Stimulated activated CD8-positive, alpha-beta memory T cell treated with anti-CD3 and anti-CD28 coated beads, Interleukin-15, amount 100 ng/mL, for 24 hours (primary cell): Measurements from ENCODE around the gene DIP2C.

Experiments used
- DNase-seq: peaks from one replicate; pipeline ENCODE4 v3.0.0-alpha.2; 2020; ENCODE audit warnings: low read depth

DIP2C gene

DNA sequence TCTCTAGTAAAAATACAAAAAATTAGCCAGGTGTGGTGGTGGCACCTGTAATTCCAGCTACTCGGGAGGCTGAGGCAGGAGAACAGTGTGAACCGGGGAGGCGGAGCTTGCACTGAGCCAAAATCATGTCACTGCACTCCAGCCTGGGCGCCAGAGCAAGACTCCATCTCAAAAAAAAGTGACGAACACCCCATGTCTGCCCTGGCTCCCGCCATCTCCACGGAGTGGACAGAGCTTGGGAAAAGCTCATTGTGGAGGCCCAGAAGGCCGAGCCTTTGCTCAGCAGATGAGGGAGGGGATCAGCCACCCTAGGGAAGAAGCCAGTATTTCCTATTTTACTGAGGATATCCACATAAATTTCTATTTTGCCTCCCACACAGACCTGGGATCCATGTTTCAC is 136.8 kb downstream of the DIP2C start:
- no peak for DNase-seq

DNA sequence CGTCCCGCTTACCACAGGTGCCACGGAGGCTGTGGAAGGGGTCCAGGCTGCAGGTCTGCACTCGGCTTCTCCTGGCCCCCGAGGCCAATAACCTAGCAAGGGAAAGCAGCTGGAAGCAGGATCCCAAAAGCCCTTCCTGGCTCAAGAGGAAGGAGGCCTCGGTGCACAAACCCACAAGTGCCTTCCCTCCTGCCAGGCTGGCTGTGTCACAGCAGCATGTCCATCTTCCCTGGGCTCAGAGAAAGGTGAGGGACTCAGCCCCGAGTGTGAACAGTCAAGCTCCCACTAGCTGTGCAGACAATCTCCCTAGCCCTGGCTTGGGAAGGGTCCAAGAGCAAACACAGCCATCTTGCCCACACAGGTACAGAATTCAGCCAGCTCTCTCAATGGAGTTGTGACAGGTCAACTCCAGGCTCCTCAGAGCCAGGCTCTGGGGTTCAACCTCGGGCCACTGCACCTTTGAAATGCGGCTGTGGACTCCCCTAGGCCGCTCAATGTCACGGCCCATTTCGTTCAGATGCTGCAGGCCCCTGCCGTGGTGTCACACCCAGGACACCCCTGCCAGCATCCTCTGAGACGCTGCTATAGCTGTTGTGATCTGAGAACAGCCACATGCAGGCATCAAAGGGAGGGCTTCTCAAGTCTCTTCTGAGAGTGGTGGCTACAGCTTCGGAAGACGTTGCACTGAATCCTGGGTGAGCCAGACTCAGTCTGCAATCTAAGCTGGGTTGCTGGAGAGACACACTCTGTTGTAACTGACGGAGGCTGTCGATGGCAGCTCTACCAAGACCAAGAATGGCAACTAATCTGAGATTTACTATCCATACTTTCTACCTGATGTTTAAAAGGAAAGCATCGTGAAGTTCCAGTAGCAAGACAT is 137.9 kb downstream of the DIP2C start:
- DNase-seq: no peak

DNA sequence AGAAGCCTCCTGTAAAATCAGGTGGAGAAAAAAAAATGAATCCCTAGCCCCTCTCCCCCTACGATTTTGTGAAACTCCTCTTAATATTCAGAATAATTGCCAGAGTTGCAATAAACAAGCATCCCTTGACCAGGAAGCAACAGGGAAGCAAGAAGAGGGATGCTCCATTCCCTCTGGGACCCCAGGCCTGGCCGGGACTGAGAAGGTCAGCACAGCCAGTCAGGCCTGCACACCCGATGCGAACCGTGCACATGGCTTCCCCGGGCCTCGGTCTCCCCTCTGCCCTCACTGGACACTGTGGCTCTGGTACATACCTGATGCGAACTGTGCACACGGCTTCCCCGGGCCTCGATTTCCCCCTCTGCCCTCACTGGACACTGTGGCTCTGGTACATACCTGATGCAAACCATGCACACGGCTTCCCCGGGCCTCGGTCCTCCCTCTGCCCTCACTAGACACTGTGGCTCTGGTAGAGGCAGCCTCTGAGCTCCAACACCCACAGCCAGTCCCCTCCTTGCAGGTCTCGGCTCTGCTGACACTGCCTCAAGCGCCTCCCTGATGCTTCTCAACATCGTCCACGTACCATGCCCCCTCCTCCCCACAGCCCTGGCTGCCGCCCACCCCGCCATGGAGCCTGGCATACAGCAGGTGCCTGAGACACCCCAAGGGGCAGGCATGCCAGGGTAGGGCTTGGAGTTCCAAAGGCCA is 138.6 kb downstream of the DIP2C start:
- DNase-seq: no peak

DNA sequence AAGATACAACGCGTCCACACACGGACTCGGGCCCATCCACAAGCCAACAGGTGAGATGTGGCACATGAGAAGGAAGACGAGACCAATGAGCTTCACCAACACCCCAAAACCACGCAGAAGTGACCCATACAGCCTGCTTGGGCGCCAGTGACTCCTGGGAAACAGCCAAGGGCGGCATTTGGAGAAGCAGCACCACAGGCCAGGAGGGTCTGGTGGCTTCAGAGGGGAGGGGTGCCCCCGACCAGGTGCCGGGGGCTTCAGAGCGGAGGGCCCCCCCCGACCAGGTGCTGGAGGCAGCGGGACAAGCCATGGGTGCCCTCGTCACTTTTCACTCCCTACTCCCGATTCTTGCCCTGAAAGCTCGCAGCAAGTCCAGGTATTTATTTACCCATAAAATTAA is 140.1 kb downstream of the DIP2C start:
- no peak for DNase-seq

DNA sequence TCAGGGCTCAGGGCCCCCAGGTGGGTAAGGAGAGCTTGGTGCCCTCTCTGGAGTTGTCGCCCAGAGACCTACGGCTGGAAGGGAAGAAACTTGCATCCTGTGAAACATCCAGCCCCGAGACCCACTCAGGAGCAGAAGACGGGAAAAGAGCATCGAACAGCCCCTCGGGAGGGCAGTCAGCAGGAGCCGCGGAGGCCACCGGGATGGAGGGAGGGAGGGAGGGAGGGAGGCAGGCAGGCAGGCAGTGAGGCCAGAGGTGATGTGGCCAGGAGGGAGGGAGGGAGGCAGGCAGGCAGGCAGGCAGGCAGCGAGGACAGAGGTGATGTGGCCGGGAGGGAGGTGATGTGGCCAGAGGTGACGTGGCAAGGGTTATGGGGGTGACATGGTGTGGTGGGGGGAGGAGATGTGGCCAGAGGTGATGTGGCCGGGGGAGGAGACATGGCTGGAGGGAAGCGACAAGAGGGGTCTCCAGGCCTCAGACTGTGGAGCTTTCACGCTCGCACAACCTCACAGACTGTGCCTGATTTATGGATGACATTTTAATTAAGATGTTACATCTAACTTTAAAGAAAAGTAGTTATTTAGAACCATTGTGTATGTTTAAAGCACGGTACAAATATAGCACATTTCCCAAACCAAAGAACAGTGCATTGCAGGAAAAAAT is 141.1 kb downstream of the DIP2C start:
- DNase-seq: no peak

DNA sequence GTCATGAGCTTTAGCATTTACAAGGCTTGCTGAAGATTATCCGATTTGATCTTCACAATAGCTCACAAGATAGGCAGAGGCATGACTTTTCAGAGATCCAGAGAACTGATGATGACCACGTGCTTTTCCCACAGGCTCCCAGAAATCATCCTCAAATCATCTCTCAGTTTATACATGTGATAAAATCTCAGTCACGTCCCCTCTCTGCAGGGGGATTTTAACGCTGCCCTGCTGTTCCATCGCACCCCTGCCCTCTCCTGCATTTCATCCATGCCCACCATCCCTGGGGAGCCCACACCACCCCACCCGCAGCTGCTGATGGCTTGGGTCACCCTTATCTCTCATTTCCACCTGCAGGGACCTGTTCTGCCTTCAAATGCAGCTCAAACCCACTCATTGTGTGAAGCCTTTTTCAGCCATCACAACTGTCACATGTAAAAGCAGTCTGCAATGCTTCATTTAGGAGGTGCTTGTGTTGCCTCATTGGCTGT is 141.8 kb downstream of the DIP2C start:
- no peak for DNase-seq

DNA sequence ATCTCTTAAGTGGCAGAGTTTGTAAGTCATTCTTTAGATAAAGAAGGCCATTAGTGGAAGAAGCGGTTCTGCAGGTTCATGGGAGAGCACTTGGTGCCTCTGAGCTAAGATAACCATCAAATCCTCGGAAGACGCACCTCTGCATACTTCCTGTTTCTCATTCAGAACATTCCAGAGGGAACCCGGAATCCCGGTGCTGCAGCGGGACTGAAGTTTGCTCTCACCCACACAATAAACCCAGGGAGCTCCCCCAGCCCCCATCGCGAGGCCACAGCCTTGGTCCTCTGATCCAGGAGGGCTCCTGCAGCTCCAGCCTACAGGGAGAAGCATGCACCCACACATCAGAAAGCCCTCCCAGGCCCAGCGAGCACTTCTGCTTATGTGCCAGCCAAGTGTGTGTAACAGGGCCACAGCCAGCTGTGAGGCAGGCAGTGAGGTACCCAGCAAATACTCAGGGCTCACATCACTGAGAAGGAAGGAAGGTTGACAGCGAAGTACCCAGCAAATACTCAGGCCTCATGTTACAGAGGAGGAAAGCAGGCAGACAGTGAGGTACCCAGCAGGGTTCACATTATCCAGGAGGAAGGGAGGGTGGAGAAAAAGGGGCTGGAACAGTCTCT is 142.4 kb downstream of the DIP2C start:
- DNase-seq: no peak

DNA sequence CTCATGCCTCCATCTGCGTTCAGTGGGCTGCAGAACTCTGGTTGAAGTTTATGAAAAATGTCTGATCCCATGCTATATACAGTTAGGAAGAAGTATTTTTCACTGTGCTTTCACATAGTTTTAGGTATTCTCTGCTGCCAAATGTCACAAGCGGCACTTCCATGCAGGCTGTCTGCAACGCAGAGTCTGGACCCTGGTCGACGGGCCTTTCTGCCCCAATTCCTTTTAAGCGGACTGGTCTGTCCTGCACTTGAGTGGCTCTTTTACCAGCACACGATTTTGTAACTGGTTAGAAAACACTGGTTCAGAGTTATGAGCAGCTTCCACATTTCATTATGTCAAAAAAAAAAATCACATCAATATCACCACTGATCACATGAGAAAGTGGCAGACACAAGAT is 143.0 kb downstream of the DIP2C start:
- no peak for DNase-seq

DNA sequence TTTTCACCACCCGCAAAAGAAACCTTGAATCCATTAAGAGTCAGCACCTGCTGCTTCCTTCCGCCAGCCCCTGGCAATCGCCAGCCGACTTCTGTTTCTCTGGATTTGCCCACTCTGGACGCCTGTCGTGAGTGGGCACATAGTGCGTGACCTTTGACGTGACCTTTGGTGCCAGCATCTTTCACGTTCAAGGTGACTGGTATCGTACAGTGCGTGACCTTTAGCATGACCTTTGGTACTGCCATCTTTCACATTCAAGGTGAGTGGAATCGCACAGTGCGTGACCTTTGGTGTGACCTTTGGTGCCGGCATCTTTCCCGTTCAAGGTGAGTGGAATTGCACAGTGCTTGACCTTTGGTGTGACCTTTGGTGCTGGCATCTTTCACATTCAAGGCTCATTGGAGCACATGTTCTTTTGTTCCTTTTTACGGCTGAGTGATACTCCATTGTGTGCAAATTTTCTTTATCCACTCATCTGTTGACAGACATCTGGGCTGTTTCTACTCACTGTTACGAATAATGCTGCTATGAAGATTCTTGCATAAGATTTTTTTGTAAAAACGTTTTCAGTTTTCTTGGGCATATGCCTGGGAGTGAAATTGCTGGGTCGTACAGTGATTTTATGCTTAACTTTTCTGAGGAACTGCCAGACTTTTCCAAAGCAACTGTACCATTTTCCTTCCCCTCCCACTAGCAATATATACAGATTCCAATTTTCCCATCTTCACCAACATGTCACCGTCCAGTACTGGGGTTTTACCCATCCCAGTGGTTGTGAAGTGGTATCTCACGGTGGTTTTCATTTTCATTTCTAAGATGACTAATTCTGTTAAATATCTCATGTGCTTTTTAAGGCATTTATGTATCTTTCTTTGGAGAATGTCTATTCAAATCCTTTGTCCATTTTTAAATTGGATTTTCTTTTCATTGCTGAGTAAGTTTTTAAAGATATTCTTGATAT is 145.3 kb downstream of the DIP2C start:
- DNase-seq: no peak

DNA sequence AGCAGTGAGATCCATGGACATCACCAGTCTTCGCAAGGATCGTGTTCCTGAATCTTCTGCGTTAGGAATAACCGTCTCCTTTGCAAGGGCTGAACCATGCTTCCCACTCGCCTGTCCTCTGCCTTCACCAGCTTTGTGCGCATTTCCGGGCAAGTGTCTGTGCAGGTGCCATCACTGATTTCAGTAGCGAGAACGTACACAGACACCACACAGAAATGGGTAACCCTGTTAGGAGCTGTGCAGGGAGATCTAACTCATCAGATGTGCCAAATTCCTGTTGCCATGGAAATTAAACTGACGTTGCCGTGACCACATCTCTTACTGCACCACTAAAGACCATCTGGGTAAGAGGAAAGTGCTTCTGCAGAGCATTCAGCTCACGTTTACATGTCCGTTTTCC is 146.3 kb downstream of the DIP2C start:
- no peak for DNase-seq

DNA sequence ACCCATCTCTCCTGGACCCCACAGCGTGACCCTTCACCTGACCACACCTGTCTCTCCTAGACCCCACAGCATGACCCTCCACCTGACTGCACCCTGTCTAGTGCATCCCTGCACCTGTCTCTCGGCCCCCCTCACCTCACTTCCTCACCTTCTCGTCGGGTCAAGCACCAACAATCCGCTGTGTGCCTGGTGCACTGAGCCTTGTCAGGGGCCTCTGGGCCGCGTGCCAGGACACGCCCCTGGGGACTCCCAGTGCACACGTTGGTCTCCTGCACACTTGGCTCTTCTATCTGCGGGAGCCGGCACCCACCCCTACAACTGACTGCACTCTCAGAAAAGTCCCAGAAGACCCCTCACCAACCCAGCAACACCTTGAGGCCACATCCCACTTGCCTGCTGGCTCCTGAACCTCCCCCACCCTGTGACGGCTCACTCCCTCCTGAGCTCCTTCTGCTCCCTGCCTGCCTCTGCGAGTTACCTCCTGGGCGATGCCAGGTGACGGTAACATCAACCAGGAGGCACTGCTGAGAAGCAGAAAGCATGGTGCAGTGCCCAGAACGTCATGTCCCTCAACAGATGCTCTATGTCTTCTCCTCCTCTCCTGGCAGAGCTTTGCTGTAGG is 147.6 kb downstream of the DIP2C start:
- DNase-seq: no peak

DNA sequence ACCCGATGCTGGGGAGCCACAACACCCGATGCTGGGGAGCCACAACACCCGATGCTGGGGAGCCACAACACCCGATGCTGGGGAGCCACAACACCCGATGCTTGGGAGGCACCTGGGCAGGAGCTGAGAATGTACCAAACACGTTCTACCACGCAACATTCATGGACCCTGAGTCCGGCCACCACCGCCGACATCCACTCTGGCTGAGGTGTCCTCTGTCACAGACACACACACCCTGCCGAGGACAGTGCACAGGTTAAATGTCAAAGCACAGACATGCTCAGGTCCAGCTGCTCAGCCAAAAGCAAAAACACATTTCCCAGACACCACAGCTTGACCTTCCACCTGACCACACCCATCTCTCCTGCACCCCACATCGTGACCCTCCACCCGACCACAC is 148.4 kb downstream of the DIP2C start:
- DNase-seq: no peak

DNA sequence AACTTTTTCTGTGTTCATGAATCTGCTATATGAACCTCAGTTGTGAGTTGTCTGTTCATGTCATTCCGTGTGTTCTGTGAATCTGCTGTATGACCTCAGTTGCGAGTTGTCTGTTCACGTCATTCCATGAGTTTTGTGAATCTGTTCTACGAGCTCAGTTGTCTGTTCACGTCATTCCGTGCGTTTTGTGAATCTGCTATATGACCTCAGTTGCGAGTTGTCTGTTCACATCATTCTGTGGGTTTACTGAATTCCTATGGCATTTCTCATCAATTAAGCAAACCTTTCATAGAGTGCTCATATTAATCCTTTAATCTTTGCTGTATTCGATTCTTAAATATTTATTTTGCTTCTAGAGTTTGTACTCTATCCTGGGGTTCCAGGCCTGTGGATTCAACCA is 150.6 kb downstream of the DIP2C start:
- no peak for DNase-seq

DNA sequence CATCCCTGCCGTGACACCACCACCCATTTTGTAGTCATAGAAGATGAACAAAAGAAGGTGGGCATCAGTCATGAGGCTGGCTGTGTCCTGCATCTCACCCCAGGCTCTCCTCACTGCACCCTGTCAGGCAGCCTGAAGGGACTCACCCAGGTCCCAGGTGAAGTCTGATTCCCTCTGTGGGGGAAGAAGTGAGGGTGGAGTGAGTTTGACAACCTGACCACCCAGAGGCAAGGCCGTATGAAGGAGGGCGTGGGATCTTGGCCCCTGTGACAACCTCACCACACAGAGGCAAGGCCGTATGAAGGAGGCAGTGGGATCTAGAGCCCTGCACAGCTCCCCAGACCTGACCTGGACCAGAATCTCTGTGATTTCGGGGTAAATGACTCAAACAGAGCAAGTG is 152.5 kb downstream of the DIP2C start:
- no peak for DNase-seq

DNA sequence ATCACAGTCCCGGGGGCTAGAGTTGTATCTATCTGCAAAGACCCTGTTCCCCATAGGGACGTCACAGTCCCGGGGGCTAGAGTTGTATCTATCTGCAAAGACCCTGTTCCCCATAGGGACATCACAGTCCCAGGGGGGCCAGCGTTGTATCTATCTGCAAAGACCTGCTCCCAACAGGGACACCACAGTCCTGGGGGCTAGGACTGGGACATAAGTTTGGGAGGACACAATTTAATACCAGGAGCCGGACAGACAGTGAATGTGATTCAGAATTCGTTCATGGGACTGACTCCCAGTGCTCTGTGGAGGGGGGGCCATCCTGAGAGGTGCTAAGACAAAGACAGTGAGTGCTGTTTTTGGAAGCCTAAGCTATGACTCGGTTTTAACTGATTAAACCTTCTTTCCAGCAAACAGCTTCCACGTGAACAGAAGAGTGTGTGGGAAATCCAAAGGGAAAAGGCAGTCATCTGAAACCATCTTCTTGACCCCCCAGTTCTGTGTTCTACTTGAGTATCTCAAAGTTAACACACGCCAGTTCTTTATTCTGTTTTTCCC is 153.0 kb downstream of the DIP2C start:
- DNase-seq: no peak

DNA sequence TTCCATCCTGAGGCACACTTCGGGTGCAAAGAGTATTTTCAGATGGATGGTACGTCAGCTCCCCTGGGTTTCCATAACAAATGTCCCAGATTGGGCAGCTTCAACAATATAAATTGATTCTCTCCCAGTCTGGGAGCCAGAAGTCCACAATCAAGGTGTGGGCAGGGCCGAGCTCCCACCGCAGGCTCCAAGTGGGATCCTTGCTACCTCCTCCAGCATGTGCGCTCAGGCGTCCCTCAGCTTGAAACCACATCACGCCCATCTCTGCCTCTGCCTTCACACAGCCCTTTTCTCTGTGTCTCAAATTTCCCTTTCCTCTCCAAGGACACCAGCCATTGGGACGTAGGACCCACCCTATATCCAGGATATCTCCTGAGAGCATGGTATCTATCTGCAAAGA is 153.5 kb downstream of the DIP2C start:
- no peak for DNase-seq

DNA sequence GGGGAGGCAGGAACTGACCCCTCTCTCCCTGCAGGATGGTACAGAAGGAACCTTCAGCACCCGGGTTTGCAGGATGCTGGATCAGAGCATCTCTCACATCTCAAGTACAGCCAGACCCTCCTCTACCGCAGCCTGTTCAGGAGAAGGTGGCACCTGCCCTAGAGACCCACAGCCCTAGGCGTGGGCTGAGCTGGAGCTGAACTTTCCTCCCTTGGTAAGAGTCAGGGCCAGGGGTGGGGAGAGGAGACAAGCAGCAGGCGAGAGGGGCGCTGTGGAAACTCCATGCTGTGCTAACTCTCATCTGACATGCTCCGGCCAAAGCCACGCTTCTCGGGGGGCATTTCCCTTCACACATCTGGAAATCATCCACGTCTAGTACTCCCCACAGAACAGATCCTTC is 154.4 kb downstream of the DIP2C start:
- DNase-seq: no peak

DNA sequence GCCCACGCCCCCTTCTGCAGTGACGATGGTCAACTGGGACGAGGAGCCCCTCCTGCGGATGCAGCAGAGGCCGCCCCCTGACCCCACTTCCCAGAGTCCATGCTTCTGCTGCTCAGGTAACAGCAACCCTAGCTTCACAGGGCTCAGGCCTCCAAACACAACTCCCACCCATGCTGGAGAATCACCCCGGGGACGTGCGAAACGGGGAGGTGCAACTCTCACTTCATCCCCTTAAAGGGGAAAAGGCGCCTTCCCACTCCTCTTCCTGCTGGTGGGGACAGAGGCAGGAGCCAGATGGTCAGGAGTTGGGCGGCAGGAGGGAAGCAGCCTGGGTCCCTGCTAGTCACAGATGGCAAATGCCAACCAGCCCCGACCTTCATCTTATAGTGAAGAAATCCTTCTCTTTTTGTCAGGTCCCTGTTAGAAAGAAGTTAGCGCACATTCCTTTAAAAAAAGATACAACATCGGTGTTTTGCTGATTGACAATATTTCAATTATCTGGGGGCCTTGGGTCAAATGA is 155.4 kb downstream of the DIP2C start:
- no peak for DNase-seq

DNA sequence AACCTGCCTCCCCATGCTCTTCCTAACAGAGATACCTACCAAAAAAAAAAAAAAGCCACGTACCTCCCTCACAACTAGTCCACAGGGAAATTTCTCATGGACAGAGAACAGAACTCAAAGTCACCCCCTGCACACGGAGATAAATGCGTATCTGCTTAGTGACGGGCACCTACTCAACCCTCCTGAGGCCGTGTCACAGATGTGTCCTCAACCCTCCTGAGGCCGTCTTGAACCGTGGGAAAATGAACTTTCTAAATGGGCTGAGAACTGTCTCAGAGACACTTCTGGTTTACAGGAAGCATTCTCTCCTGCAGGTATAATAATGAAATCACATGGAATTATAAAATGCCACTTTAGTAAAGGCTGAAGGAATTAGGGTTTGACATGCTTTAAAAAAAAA is 155.9 kb downstream of the DIP2C start:
- DNase-seq: no peak

DNA sequence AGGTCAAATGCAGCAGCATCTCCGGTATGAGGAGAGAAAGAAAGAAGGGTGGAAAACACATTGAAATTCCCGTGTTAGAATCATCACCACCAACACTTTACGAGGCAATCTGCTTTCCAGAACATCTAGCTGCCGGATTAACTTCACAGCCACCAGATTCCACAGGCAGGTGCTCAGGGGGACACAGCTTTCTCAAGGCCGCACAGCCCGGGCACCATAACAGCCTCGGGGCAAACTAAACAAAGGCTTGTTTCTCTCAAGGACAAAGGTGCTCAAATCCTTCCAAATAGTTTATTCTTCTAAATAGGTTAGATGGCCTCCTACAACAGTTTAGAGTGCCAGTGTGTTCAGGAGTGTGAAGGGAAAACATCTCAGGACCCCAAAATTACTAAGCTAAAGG is 156.3 kb downstream of the DIP2C start:
- DNase-seq: no peak
